HL-60 (cell line): ENCODE data around the gene KLHL40.
A peak's percentile ranks its signal among the peaks of the same experiment; 100 is the strongest.

Experiments
- GABPA ChIP-seq: IDR thresholded peaks from 2 replicates; pipeline ENCODE4 v1.6.1; 2012; ENCODE audit warnings: low read depth
- POLR2AphosphoS5 ChIP-seq: IDR thresholded peaks from 2 replicates; pipeline ENCODE4 v1.6.1; 2012; ENCODE audit warnings: low read depth

DNA sequence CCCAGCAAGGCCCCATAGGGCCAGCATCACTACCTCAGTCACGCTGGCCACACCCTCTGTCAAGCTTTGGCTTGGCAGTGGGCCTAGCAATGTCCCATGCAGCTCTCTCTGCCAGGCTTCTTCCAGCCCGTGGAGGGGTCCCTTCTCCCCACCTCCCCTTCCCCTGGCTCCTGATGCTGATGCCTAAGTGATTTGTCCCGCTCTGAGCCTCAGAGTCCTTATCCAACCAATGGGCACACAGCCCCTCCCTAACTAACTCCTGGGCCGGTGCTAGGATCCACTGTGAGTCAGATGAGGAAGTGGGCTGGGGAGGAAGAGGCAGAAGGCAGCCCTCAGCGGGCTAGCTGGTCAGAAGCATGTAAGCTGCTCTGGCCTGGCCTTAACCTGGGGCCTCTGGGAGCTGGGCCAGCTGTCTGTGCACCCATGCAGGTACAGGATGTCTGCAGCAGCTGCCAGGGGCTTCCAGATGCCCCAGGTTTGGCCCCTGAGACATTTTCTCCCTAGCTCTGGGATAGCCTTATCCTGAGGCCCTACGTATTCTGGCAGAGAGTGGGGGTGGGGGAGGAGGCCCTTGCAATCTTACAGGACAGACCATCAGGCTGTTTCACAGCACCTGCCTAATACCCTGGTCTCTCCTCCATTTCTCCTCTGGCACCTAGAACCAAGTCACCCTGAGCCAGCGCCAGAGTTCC lies 32.6 kb upstream of the KLHL40 start:
- TF ChIP-seq GABPA = no peak
- TF ChIP-seq POLR2AphosphoS5 = peak; percentile 75
